Naive thymus-derived CD8-positive, alpha-beta T cell (primary cell): ENCODE data around the gene TJP3. TPM values are rescaled to one million over a fixed set of nuclear protein-coding genes. Genes with fewer than 3 reads are reported as not detected.
"Not testable (repeated sequence)": the region's sequence is repeated elsewhere in the genome, so short reads cannot be mapped to it uniquely, and the experiment has no call there.

Source experiments
- ATAC-seq, 2 donors: fragments of 150-1000 bp; cut with Tn5 transposase in 1 of 2; sonication (Bioruptor Pico), chemical (Tn5 transposase) in 1 of 2; 1 replicate in 1 of 2; 2 replicates in 1 of 2; pipeline ENCODE4 v1.10.0; 2021; ENCODE audit warnings: mild to moderate bottlenecking in 2 of 2, moderate library complexity in 2 of 2
- POLR2A ChIA-PET: fragments of 350-600 bp; sonication (Branson Sonifier 250); formaldehyde crosslinking; loops from one replicate; lab custom pipeline; 2021; ENCODE audit warnings: antibody characterized with exemption; lab: Charles Lee
- DNase-seq, 10 donors: peaks; one replicate each; pipeline versions ENCODE4 v3.0.0 to v3.0.0-alpha.2; 2020 to 2022
- H3K27ac Mint-ChIP-seq, 10 donors: one replicate each; pipeline ENCODE4 v1.8.0; 2020 to 2022; ENCODE audit warnings: mild to moderate bottlenecking in 10 of 10, mixed read lengths in 10 of 10, moderate library complexity in 4 of 10, inconsistent platforms in 1 of 10
- H3K27me3 Mint-ChIP-seq, 5 donors: one replicate each; pipeline ENCODE4 v1.8.0; 2021 to 2022; ENCODE audit warnings: mixed read lengths in 5 of 5
- H3K36me3 Mint-ChIP-seq, 3 donors: one replicate each; pipeline ENCODE4 v1.8.0; 2020 to 2022; ENCODE audit warnings: mixed read lengths in 3 of 3, mild to moderate bottlenecking in 2 of 3, inconsistent platforms in 1 of 3
- H3K4me1 Mint-ChIP-seq, 4 donors: one replicate each; pipeline ENCODE4 v1.8.0; 2021 to 2022; ENCODE audit warnings: mixed read lengths in 4 of 4
- H3K4me3 Mint-ChIP-seq, 10 donors: one replicate each; pipeline ENCODE4 v1.8.0; 2020 to 2022; ENCODE audit warnings: mild to moderate bottlenecking in 10 of 10, mixed read lengths in 10 of 10, moderate library complexity in 6 of 10, inconsistent platforms in 1 of 10
- H3K9me3 Mint-ChIP-seq, 9 donors: one replicate each; pipeline ENCODE4 v1.8.0; 2020 to 2022; ENCODE audit warnings: mixed read lengths in 9 of 9, mild to moderate bottlenecking in 3 of 9, inconsistent platforms in 1 of 9, moderate library complexity in 1 of 9
- polyA plus RNA-seq, 3 donors: library from polyadenylated mRNA; unstranded; fragments of 300-500 nt; fragmentation: Illumina TruSeq; gene quantifications; one replicate each; pipeline ENCODE4 v1.2.3, GENCODE V29; 2021
- total RNA-seq, 8 experiments: library from RNA in 2 of 8; stranded (reverse) in 2 of 8; gene quantifications; one replicate each; pipeline ENCODE4 v1.2.3 and lab custom pipeline; 2021 to 2026

Gene TJP3
- total and polyA plus RNA-seq, 5 experiments from 2014 or later: 5.2 to 13.0 (median 11.1) TPM

- POLR2A ChIA-PET: interaction anchor here (1.4 to 2.1 kb wide), 3 partner anchors 21 to 160 kb away, joined by 3 to 8 read pairs (median 6); partner anchors contain the start of gene FZR1
- DNase-seq, ATAC-seq, H3K27me3 Mint-ChIP-seq, H3K9me3 Mint-ChIP-seq: not testable (repeated sequence)
- peak overlapping the region in 1 of 10 donors; percentile 34 for H3K4me3 Mint-ChIP-seq
- peaks cover 0 to 24% (median 3%) of the 10 kb centered on the region in 3 donors for H3K36me3 Mint-ChIP-seq
- H3K4me1 Mint-ChIP-seq: peaks cover 6 to 26% (median 20%) of the 10 kb centered on the region in 4 donors
- peak overlapping the region in 3 of 10 donors; percentile 26 to 35 (median 32) for H3K27ac Mint-ChIP-seq
Measured at GRCh38 chr19:3666545-3666856, 41.7 kb upstream of the TJP3 start.

- peak overlapping the region in 2 of 10 donors; percentile 53 to 57 for H3K27ac Mint-ChIP-seq
- peaks cover 7 to 31% (median 26%) of the 10 kb centered on the region in 4 donors for H3K4me1 Mint-ChIP-seq
- no peak for DNase-seq
- peaks cover 0 to 22% (median 3%) of the 10 kb centered on the region in 3 donors for H3K36me3 Mint-ChIP-seq
- H3K4me3 Mint-ChIP-seq: no peak overlapping the region
- H3K27me3 Mint-ChIP-seq: no peaks in the 10 kb centered on the region
- POLR2A ChIA-PET: interaction anchor here (1.4 to 2.1 kb wide), 4 partner anchors 21 to 161 kb away, joined by 3 to 8 read pairs (median 6); partner anchors contain the start of gene FZR1
- ATAC-seq: no peak
- no peaks in the 10 kb centered on the region for H3K9me3 Mint-ChIP-seq
Measured at GRCh38 chr19:3667037-3667638, 41.0 kb upstream of the TJP3 start.

GRCh38 chr19:3667766-3668165 is 40.4 kb upstream of the TJP3 start:
- Mint-ChIP-seq H3K9me3 (no peaks in the 10 kb centered on the region), H3K27ac (peak overlapping the region in 1 of 10 donors; percentile 63), H3K4me1 (peaks cover 10 to 35% (median 30%) of the 10 kb centered on the region in 4 donors), H3K27me3 (no peaks in the 10 kb centered on the region), H3K36me3 (peaks cover 0 to 20% (median under 1%) of the 10 kb centered on the region in 3 donors), H3K4me3 (peak overlapping the region in 1 of 10 donors; percentile 13)
- POLR2A ChIA-PET: interaction anchor here (1.1 to 1.8 kb wide), 2 partner anchors 20 to 23 kb away, joined by 3 to 5 read pairs; no protein-coding TSS in a partner anchor
- ATAC-seq (no peak), DNase-seq (no peak)

DNA sequence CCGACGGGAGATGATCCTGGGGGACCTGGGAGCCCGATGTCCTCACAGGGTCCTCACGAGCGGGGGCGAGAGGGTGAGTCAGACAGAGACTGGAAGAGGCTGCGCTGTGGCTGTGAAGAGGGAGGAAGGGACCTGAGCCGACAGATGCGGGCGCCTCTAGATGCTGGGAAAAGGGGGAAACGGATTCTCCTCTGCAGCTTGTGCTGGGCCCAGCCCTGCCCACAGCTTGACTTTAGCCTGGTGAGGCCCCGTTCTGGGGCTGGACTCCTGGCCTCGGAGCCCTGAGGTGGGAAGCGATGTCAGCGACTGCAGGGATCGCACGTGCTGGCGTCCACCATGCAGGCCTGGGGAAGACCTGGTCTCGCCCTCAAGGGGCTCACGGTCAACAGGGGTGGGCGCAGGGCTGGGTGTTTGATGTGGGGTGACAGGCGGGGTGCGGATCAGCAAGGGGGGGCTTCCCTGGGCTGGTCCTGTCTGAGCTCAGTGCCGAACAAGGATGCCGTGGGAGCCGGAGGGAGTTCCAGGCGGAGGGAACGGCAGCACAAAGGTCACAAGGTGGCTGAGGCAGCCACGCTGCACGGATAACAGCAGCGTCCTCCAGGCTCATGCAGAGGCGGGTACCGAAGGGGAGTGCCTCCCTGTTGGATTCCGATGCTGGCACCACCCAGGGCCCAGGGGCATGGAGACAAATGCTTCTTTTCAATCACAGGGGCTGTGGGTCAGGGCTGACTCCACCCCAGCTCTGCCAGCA is 39.7 kb upstream of the TJP3 start:
- Mint-ChIP-seq H3K9me3 (no peaks in the 10 kb centered on the region), H3K4me1 (peaks cover 10 to 39% (median 30%) of the 10 kb centered on the region in 4 donors), H3K27me3 (no peaks in the 10 kb centered on the region), H3K4me3 (peak overlapping the region in 1 of 10 donors; percentile 13), H3K27ac (peak overlapping the region in 4 of 10 donors; percentile 37 to 85 (median 68)), H3K36me3 (peaks cover 0 to 12% (median 0%) of the 10 kb centered on the region in 3 donors)
- POLR2A ChIA-PET: interaction anchor here (1.1 to 1.8 kb wide), 2 partner anchors 19 to 22 kb away, joined by 3 to 5 read pairs; no protein-coding TSS in a partner anchor
- ATAC-seq: no peak
- no peak for DNase-seq

GRCh38 chr19:3669082-3669946 is 38.9 kb upstream of the TJP3 start:
- ATAC-seq: no peak
- peaks cover 10 to 40% (median 31%) of the 10 kb centered on the region in 4 donors for H3K4me1 Mint-ChIP-seq
- H3K4me3 Mint-ChIP-seq: peak overlapping the region in 2 of 10 donors; percentile 19 to 32
- H3K27me3 Mint-ChIP-seq: no peaks in the 10 kb centered on the region
- POLR2A ChIA-PET: interaction anchor here (1.8 kb wide), 1 partner anchor 18 kb away, joined by 5 read pairs; no protein-coding TSS in a partner anchor
- no peaks in the 10 kb centered on the region for H3K9me3 Mint-ChIP-seq
- DNase-seq: no peak
- H3K36me3 Mint-ChIP-seq: peaks cover 0 to 6% (median 0%) of the 10 kb centered on the region in 3 donors
- peak overlapping the region in 3 of 10 donors; percentile 37 to 75 (median 47) for H3K27ac Mint-ChIP-seq

GRCh38 chr19:3669947-3670795 is 38.0 kb upstream of the TJP3 start:
- H3K9me3 Mint-ChIP-seq: no peaks in the 10 kb centered on the region
- peak overlapping the region in 5 of 10 donors; percentile 43 to 75 (median 66) for H3K27ac Mint-ChIP-seq
- no peaks in the 10 kb centered on the region for H3K27me3 Mint-ChIP-seq
- peaks cover 10 to 44% (median 34%) of the 10 kb centered on the region in 4 donors for H3K4me1 Mint-ChIP-seq
- POLR2A ChIA-PET: interaction anchor here (1.6 kb wide), 2 partner anchors 17 to 18 kb away, joined by 4 to 6 read pairs; no protein-coding TSS in a partner anchor
- peak overlapping the region in 6 of 10 donors; percentile 34 to 79 (median 60) for H3K4me3 Mint-ChIP-seq
- peaks cover 0 to 10% (median 5%) of the 10 kb centered on the region in 3 donors for H3K36me3 Mint-ChIP-seq
- DNase-seq (no peak), ATAC-seq (no peak)

DNA sequence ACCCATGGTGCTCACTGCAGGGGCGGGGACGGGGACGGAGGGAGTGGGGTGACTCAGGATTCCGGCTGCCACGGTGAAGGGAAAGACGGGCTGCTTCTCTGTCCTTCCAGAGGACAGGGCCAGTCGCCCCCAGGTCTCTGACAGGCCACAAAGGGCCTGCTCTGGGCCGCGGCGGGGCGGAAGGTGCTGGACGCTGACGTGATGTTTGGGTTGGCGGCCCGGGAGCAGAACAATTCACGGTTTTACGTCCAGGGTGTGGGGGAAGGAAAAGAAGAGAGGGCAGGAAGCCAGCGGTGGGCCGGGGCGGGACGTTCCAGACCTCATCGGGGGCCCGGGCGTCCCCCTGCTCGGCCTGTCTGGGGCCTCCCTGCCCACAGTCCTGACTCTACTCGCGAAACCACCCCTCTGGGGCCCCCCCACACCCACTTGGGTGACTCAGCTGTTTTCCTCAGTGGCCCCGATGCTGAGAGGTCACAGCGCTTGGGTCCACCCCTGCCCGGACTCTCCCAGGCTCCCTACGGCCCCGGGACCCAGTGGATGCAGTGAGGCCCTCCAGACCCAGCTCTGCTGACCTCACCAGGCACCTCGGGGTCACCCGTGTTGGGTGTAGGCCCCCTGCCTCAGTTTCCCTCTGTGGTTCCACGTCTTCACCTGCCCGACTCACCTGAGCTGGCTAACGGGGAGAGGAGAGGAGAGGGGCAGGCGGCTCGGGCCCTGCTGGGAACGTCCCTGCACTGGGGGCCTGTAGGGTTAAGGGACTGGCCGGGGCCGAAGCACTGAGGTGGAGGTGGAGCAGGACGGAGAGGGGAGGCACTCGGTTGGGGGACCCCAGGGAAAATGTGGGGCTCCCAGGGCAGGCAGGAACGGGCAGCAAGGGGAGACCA is 37.1 kb upstream of the TJP3 start:
- Mint-ChIP-seq H3K9me3 (no peaks in the 10 kb centered on the region), H3K4me1 (peaks cover 9 to 40% (median 32%) of the 10 kb centered on the region in 4 donors), H3K36me3 (peaks cover 0 to 9% (median 5%) of the 10 kb centered on the region in 3 donors), H3K4me3 (peak overlapping the region in 9 of 10 donors; percentile 33 to 81 (median 64)), H3K27me3 (no peaks in the 10 kb centered on the region), H3K27ac (peak overlapping the region in 6 of 10 donors; percentile 43 to 90 (median 73))
- DNase-seq (peak in 2 of 10 donors; percentile 16 to 20), ATAC-seq (peak; percentile 49 to 62)
- POLR2A ChIA-PET: interaction anchor here (1.3 to 1.6 kb wide), 3 partner anchors 16 to 29 kb away, joined by 4 to 6 read pairs (median 4); partner anchors contain the start of gene PIP5K1C

GRCh38 chr19:3671680-3672574 is 36.3 kb upstream of the TJP3 start:
- Mint-ChIP-seq H3K27me3 (no peaks in the 10 kb centered on the region), H3K4me3 (peak overlapping the region; percentile 29 to 74 (median 50)), H3K36me3 (peaks cover 0 to 7% (median 5%) of the 10 kb centered on the region in 3 donors), H3K9me3 (no peaks in the 10 kb centered on the region), H3K27ac (peak overlapping the region in 5 of 10 donors; percentile 25 to 82 (median 75)), H3K4me1 (peaks cover 10 to 35% (median 33%) of the 10 kb centered on the region in 4 donors)
- ATAC-seq (peak; percentile 54 to 61), DNase-seq (no peak)
- POLR2A ChIA-PET: interaction anchor here (0.9 to 1.6 kb wide), 4 partner anchors 15 to 29 kb away, joined by 4 to 6 read pairs (median 4); partner anchors contain the start of gene PIP5K1C

- POLR2A ChIA-PET: interaction anchor here (0.9 to 2.3 kb wide), 3 partner anchors 15 to 20 kb away, joined by 3 to 11 read pairs (median 4); no protein-coding TSS in a partner anchor
- Mint-ChIP-seq H3K4me1 (peaks cover 12 to 41% (median 38%) of the 10 kb centered on the region in 4 donors), H3K4me3 (peak overlapping the region in 3 of 10 donors; percentile 30 to 74 (median 67)), H3K27ac (peak overlapping the region in 2 of 10 donors; percentile 25 to 82), H3K27me3 (no peaks in the 10 kb centered on the region), H3K36me3 (peaks cover 0 to 5% (median 4%) of the 10 kb centered on the region in 3 donors), H3K9me3 (no peaks in the 10 kb centered on the region)
- no peak for DNase-seq
- no peak for ATAC-seq
Measured at GRCh38 chr19:3672575-3672948, 35.6 kb upstream of the TJP3 start.
